SH-SY5Y (cell line): Measurements from ENCODE around the gene FGF6.

Experiments
- GATA2 ChIP-seq: IDR thresholded peaks from 2 replicates; pipeline ENCODE4 v1.6.1; 2011; ENCODE audit warnings: mild to moderate bottlenecking, low read depth, low read length
- GATA3 ChIP-seq: IDR thresholded peaks from 2 replicates; pipeline ENCODE4 v1.6.1; 2011; ENCODE audit warnings: low read depth, mild to moderate bottlenecking, low read length, moderate library complexity

DNA sequence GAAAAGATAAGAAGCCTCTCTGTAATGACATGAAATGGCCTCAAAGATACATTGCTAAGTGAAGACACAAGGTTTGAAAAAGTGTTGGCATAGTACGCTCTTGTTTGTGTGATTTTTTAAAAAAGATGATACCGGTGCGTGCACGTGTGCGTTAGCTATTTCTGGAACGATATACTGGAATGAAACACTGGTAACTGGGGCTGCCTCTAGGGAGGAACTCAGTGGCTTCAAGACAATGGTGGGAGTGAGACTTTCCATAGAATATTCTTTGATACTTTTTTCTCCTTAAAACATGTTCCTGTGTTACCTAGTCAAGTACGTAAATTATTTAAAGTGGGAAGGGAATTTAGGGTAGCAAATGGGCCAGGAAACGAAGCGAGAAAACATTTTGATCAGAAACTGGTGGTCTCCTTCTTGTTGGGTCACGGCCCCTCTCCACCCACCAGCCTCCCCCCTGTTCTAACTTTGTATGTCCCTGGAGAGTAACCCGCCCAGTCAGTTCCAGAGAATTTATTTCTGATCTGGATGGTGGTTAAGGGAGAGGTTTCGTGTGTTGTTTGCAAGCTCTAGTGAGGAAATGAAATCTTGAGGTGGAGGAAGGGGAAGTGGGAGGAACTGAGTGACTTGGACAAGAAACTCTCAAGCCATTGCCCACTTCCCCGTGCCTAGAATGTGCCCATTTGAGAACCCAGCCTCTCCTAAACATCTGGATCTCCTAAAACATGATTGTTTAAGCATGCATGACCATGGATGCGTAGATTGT is 6.6 kb downstream of the FGF6 start:
- TF ChIP-seq GATA2 (no peak), GATA3 (no peak)
